Hypothalamus (tissue), 51 donors: ENCODE results near the gene CLCNKB.
"Not testable (repeated sequence)": the region's sequence is repeated elsewhere in the genome, so short reads cannot be mapped to it uniquely, and the experiment has no call there.

Experiments used
- DNase-seq, 51 donors: peaks; one replicate each; lab custom pipeline; 2025; lab: John Stamatoyannopoulos, UW

CLCNKB gene

GRCh38 chr1:16043521-16043920, at the start of gene CLCNKB:
Gene CLCNKB, plus strand, starts transcription at chr1:16043782. Its CDS starts 711 bp downstream, at chr1:16044493.
- no peak for DNase-seq

- no peak for DNase-seq
These were observed 49.5 kb upstream of the CLCNKB start for GRCh38 chr1:15994081-15994480.

GRCh38 chr1:15994590-15995351, 48.8 kb upstream of the CLCNKB start:
- peak in 42 of 51 donors; percentile 16 to 82 (median 51) for DNase-seq

- DNase-seq = no peak
These were observed 46.5 kb upstream of the CLCNKB start for GRCh38 chr1:15997076-15997585.

GRCh38 chr1:15997637-15998280, 45.8 kb upstream of the CLCNKB start:
- no peak for DNase-seq

GRCh38 chr1:15998929-15999328, 44.7 kb upstream of the CLCNKB start:
- DNase-seq = no peak

GRCh38 chr1:16001274-16001673, 42.3 kb upstream of the CLCNKB start:
- not testable (repeated sequence) for DNase-seq

GRCh38 chr1:16005597-16005996, 38.0 kb upstream of the CLCNKB start:
- no peak for DNase-seq

- DNase-seq = no peak
These were observed 37.6 kb upstream of the CLCNKB start for GRCh38 chr1:16006010-16006409.

- DNase-seq = no peak
These were observed 36.8 kb upstream of the CLCNKB start for GRCh38 chr1:16006552-16007485.

GRCh38 chr1:16007671-16008341, 35.8 kb upstream of the CLCNKB start:
- no peak for DNase-seq

- peak in 49 of 51 donors; percentile 9 to 83 (median 49) for DNase-seq
These were observed 34.5 kb upstream of the CLCNKB start for GRCh38 chr1:16009030-16009460.

GRCh38 chr1:16009678-16010077, 33.9 kb upstream of the CLCNKB start:
- no peak for DNase-seq

- no peak for DNase-seq
These were observed 32.7 kb upstream of the CLCNKB start for GRCh38 chr1:16010837-16011236.

- DNase-seq = no peak
These were observed 31.5 kb upstream of the CLCNKB start for GRCh38 chr1:16011936-16012589.

- peak in 14 of 51 donors; percentile 7 to 41 (median 26) for DNase-seq
These were observed 30.9 kb upstream of the CLCNKB start for GRCh38 chr1:16012590-16013219.

- peak in 7 of 51 donors; percentile 7 to 41 (median 29) for DNase-seq
These were observed 30.2 kb upstream of the CLCNKB start for GRCh38 chr1:16013220-16013907.

- no peak for DNase-seq
These were observed 29.7 kb upstream of the CLCNKB start for GRCh38 chr1:16013908-16014258.
